Measurements from ENCODE around the gene C5orf63. TPM values are rescaled to one million over a fixed set of nuclear protein-coding genes. Genes with fewer than 3 reads are reported as not detected.

The C5orf63 gene
- total RNA-seq, 1 experiment from 2014 or later: 24.2 TPM

DNA sequence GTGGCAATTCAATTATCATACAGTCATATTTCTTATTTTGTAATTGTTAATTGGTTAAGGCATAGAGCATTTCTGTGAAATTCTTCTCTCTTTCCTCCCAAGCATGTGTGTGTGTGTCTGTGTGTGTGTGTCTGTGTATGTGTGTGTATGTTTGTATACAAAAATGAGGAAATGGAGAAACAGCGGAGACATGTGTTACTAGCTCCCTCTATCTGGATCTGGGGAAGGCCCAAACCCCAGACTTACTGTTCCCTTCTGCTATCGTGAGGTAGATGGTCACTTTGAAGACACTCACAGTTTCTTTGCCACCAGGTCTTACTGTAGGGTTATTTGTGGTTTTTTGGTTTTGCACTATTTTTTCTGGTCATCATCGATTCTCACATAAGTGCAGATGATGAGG is 11.4 kb upstream of the C5orf63 start:
- no peaks in the 10 kb centered on the region for H4K20me1 ChIP-seq (ENCODE audit: insufficient read depth, low read depth, low read length)
- H3K9me3 ChIP-seq (ENCODE audit: low read length): no peaks in the 10 kb centered on the region
- no peaks in the 10 kb centered on the region for H3K4me1 ChIP-seq (ENCODE audit: low read length)
- H2AFZ ChIP-seq (ENCODE audit: low read length): no peak overlapping the region
- H3K36me3 ChIP-seq (ENCODE audit: insufficient read depth, low read length): no peaks in the 10 kb centered on the region
- no peaks in the 10 kb centered on the region for H3K27me3 ChIP-seq (ENCODE audit: low read length)
- no peak for DNase-seq
- no peaks in the 10 kb centered on the region for H3K79me2 ChIP-seq (ENCODE audit: low read length)
- H3K4me2 ChIP-seq (ENCODE audit: low read depth, low read length, poor library complexity, severe bottlenecking): no peak overlapping the region
- no peaks in the 10 kb centered on the region for H3K9me2 ChIP-seq (replicated peaks; ENCODE audit: insufficient read depth, low read length)
- no peak overlapping the region for H3K27ac ChIP-seq (ENCODE audit: low read length)
- no peak overlapping the region for H3K4me3 ChIP-seq (ENCODE audit: low read length)
- no peak overlapping the region for H3K9ac ChIP-seq (ENCODE audit: low read length)

- Histone ChIP-seq H3K9me3 (ENCODE audit: low read length) (no peaks in the 10 kb centered on the region), H4K20me1 (ENCODE audit: insufficient read depth, low read depth, low read length) (no peaks in the 10 kb centered on the region), H3K27me3 (ENCODE audit: low read length) (no peaks in the 10 kb centered on the region), H3K79me2 (ENCODE audit: low read length) (no peaks in the 10 kb centered on the region), H3K27ac (ENCODE audit: low read length) (no peak overlapping the region), H3K9me2 (replicated peaks; ENCODE audit: insufficient read depth, low read length) (no peaks in the 10 kb centered on the region), H2AFZ (ENCODE audit: low read length) (no peak overlapping the region), H3K36me3 (ENCODE audit: insufficient read depth, low read length) (no peaks in the 10 kb centered on the region), H3K4me2 (ENCODE audit: low read depth, low read length, poor library complexity, severe bottlenecking) (no peak overlapping the region), H3K4me1 (ENCODE audit: low read length) (no peaks in the 10 kb centered on the region), H3K9ac (ENCODE audit: low read length) (no peak overlapping the region), H3K4me3 (ENCODE audit: low read length) (no peak overlapping the region)
- no peak for DNase-seq
These were observed 10.4 kb upstream of the C5orf63 start for GRCh38 chr5:127083711-127084110.

DNA sequence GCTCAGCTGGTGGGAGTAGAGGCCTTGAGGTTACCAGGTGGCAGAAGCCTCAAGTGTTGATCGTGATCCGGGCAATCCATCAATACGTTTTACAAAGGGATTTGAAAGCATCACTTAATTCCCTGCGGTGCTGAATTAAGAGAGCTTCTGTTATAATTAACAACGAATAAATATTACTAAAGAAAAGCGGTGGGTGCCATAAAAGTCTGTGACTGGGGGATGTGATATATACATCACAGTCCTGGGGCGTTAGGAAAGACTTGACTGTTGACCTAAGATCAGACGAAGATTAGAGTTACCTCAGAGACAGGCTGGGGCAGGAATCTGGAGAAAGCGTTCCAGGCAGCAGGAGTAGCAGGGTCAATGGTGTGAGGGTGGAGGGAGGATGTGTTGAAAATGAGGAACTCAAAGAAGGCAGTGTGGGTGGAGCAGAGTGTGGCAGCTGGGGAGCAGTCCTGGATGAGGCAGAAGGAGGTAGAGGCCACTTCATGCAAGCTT is 6.7 kb upstream of the C5orf63 start:
- Histone ChIP-seq H3K9ac (ENCODE audit: low read length) (no peak overlapping the region), H3K4me2 (ENCODE audit: low read depth, low read length, poor library complexity, severe bottlenecking) (no peak overlapping the region), H3K9me3 (ENCODE audit: low read length) (no peaks in the 10 kb centered on the region)

DNA sequence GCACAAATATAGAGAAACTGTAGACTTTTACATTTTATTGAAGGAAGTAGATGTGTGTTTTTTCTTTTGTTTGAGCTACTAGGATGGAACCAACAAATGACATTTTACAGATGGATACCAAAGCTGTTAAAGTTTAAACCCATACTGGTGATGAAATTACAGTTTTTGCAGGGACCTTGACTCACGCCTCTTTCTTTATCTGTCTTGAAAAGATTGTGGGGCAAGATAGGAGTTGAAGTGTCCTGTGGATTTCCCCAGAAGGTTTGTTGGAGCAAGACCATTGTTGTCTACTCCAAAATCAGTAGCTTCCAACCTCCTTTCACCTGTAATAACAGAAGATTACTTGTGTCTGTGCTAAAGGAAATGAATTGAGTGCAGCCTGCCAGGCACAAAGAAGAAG is 4.1 kb upstream of the C5orf63 start:
- H3K36me3 ChIP-seq (ENCODE audit: insufficient read depth, low read length): no peaks in the 10 kb centered on the region
- H3K9ac ChIP-seq (ENCODE audit: low read length): no peak overlapping the region
- DNase-seq: no peak
- H3K27me3 ChIP-seq (ENCODE audit: low read length): no peaks in the 10 kb centered on the region
- H3K27ac ChIP-seq (ENCODE audit: low read length): no peak overlapping the region
- no peak overlapping the region for H3K4me2 ChIP-seq (ENCODE audit: low read depth, low read length, poor library complexity, severe bottlenecking)
- H3K9me3 ChIP-seq (ENCODE audit: low read length): no peaks in the 10 kb centered on the region
- H2AFZ ChIP-seq (ENCODE audit: low read length): no peak overlapping the region
- H3K4me1 ChIP-seq (ENCODE audit: low read length): peaks cover 6% of the 10 kb centered on the region
- no peaks in the 10 kb centered on the region for H3K79me2 ChIP-seq (ENCODE audit: low read length)
- no peaks in the 10 kb centered on the region for H4K20me1 ChIP-seq (ENCODE audit: insufficient read depth, low read depth, low read length)
- H3K9me2 ChIP-seq (replicated peaks; ENCODE audit: insufficient read depth, low read length): no peaks in the 10 kb centered on the region; the same call in 1 of the 2 replicates
- no peak overlapping the region for H3K4me3 ChIP-seq (ENCODE audit: low read length)

More for the DNA sequence above, 6.7 kb upstream of the C5orf63 start:
- Histone ChIP-seq H3K79me2 (ENCODE audit: low read length) (no peaks in the 10 kb centered on the region), H3K27ac (ENCODE audit: low read length) (no peak overlapping the region), H3K4me3 (ENCODE audit: low read length) (no peak overlapping the region), H2AFZ (ENCODE audit: low read length) (no peak overlapping the region), H4K20me1 (ENCODE audit: insufficient read depth, low read depth, low read length) (no peaks in the 10 kb centered on the region), H3K27me3 (ENCODE audit: low read length) (no peaks in the 10 kb centered on the region), H3K9me2 (replicated peaks; ENCODE audit: insufficient read depth, low read length) (no peaks in the 10 kb centered on the region), H3K36me3 (ENCODE audit: insufficient read depth, low read length) (no peaks in the 10 kb centered on the region), H3K4me1 (ENCODE audit: low read length) (no peaks in the 10 kb centered on the region)
- no peak for DNase-seq

GRCh38 chr5:127076315-127077129 is 3.2 kb upstream of the C5orf63 start:
- H3K4me2 ChIP-seq (ENCODE audit: low read depth, low read length, poor library complexity, severe bottlenecking): no peak overlapping the region
- H3K4me1 ChIP-seq (ENCODE audit: low read length): peaks cover 13% of the 10 kb centered on the region
- H3K9me3 ChIP-seq (ENCODE audit: low read length): no peaks in the 10 kb centered on the region
- H2AFZ ChIP-seq (ENCODE audit: low read length): no peak overlapping the region
- no peak overlapping the region for H3K4me3 ChIP-seq (ENCODE audit: low read length)
- DNase-seq: no peak
- H3K9ac ChIP-seq (ENCODE audit: low read length): no peak overlapping the region
- no peaks in the 10 kb centered on the region for H4K20me1 ChIP-seq (ENCODE audit: insufficient read depth, low read depth, low read length)
- H3K27me3 ChIP-seq (ENCODE audit: low read length): no peaks in the 10 kb centered on the region
- H3K27ac ChIP-seq (ENCODE audit: low read length): no peak overlapping the region
- no peaks in the 10 kb centered on the region; the same call in 1 of the 2 replicates for H3K9me2 ChIP-seq (replicated peaks; ENCODE audit: insufficient read depth, low read length)
- no peaks in the 10 kb centered on the region for H3K79me2 ChIP-seq (ENCODE audit: low read length)
- H3K36me3 ChIP-seq (ENCODE audit: insufficient read depth, low read length): no peaks in the 10 kb centered on the region

- Histone ChIP-seq H3K9me3 (ENCODE audit: low read length) (no peaks in the 10 kb centered on the region), H2AFZ (ENCODE audit: low read length) (no peak overlapping the region)
These were observed 1.2 kb upstream of the C5orf63 start for GRCh38 chr5:127074466-127074865.

DNA sequence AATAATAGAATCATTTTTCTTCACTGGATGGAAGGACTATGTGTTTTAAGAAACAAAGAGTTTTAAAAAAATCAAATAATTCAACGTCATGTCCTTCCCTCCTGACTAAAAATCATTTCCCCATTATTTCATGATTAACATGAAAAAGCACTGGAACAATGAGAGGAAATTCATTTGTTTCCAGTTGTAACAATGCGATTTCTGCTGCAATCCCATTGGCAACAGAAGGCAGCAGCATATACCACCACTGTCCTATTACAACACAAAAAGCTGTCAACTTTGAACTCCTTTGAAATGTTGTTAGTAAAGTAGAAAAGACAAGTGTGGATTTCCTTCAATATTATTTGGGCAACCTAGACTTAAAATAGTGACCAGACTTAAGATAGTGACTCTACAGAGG is 3.1 kb downstream of the C5orf63 start:
- no peak for DNase-seq
- Histone ChIP-seq H3K27ac (ENCODE audit: low read length) (no peak overlapping the region), H3K4me1 (ENCODE audit: low read length) (peaks cover 13% of the 10 kb centered on the region), H3K36me3 (ENCODE audit: insufficient read depth, low read length) (peaks cover 12% of the 10 kb centered on the region; the same call in 1 of the 2 replicates), H3K79me2 (ENCODE audit: low read length) (no peaks in the 10 kb centered on the region), H3K9me3 (ENCODE audit: low read length) (no peaks in the 10 kb centered on the region), H3K9ac (ENCODE audit: low read length) (no peak overlapping the region), H3K27me3 (ENCODE audit: low read length) (no peaks in the 10 kb centered on the region), H3K9me2 (replicated peaks; ENCODE audit: insufficient read depth, low read length) (no peaks in the 10 kb centered on the region; the same call in 1 of the 2 replicates), H3K4me3 (ENCODE audit: low read length) (no peak overlapping the region), H3K4me2 (ENCODE audit: low read depth, low read length, poor library complexity, severe bottlenecking) (no peak overlapping the region), H4K20me1 (ENCODE audit: insufficient read depth, low read depth, low read length) (no peaks in the 10 kb centered on the region), H2AFZ (ENCODE audit: low read length) (no peak overlapping the region)

More at GRCh38 chr5:127074466-127074865, 1.2 kb upstream of the C5orf63 start:
- Histone ChIP-seq H3K36me3 (ENCODE audit: insufficient read depth, low read length) (peaks cover 8% of the 10 kb centered on the region; the same call in 1 of the 2 replicates), H3K27me3 (ENCODE audit: low read length) (no peaks in the 10 kb centered on the region), H3K4me2 (ENCODE audit: low read depth, low read length, poor library complexity, severe bottlenecking) (no peak overlapping the region), H3K9ac (ENCODE audit: low read length) (no peak overlapping the region), H4K20me1 (ENCODE audit: insufficient read depth, low read depth, low read length) (no peaks in the 10 kb centered on the region), H3K27ac (ENCODE audit: low read length) (no peak overlapping the region), H3K4me1 (ENCODE audit: low read length) (peaks cover 13% of the 10 kb centered on the region), H3K4me3 (ENCODE audit: low read length) (no peak overlapping the region), H3K79me2 (ENCODE audit: low read length) (no peaks in the 10 kb centered on the region), H3K9me2 (replicated peaks; ENCODE audit: insufficient read depth, low read length) (no peaks in the 10 kb centered on the region; the same call in 1 of the 2 replicates)
- no peak for DNase-seq

DNA sequence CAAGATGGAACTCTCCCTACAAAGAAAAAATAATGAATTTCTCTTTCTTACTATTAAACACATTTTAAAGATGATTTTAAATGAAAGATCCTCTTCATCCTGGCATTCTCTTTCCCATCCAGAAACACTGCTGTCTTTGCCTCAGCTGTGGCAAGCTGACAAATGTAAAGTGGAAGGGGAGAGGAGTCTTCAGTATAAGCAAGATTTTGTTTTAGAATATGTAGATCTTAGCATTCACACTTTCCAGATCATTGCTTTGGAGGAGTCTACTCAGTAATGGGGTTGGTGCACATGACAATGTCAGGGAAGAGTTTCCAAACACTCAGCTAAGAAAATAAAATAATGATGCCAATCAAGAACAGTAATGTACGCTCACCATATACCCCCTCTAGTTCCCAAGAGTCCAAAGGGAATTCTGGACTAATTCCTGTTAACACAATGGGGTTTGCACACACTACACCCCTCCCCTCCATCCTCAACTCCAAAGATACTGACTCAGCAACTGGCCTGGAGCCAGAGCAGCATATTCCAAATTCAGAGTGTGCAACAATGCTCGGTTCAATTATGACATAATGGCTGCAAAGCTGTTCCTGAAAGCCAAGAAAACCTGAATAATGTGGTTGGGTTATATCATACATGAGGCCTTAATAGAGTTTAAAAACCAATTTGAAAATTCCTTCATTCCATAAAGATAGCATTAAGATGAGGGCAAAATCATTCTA is 4.6 kb downstream of the C5orf63 start:
- peaks cover 11% of the 10 kb centered on the region for H3K4me1 ChIP-seq (ENCODE audit: low read length)
- no peak overlapping the region for H3K27ac ChIP-seq (ENCODE audit: low read length)
- H3K4me2 ChIP-seq (ENCODE audit: low read depth, low read length, poor library complexity, severe bottlenecking): no peak overlapping the region
- H4K20me1 ChIP-seq (ENCODE audit: insufficient read depth, low read depth, low read length): no peaks in the 10 kb centered on the region
- no peak for DNase-seq
- no peaks in the 10 kb centered on the region for H3K27me3 ChIP-seq (ENCODE audit: low read length)
- no peaks in the 10 kb centered on the region for H3K79me2 ChIP-seq (ENCODE audit: low read length)
- H3K9me3 ChIP-seq (ENCODE audit: low read length): no peaks in the 10 kb centered on the region
- no peak overlapping the region for H3K9ac ChIP-seq (ENCODE audit: low read length)
- peaks cover 12% of the 10 kb centered on the region; the same call in 1 of the 2 replicates for H3K36me3 ChIP-seq (ENCODE audit: insufficient read depth, low read length)
- H3K4me3 ChIP-seq (ENCODE audit: low read length): no peak overlapping the region
- no peaks in the 10 kb centered on the region for H3K9me2 ChIP-seq (replicated peaks; ENCODE audit: insufficient read depth, low read length)
- H2AFZ ChIP-seq (ENCODE audit: low read length): no peak overlapping the region
